ENCODE results near the gene FOCAD.

The FOCAD gene

DNA sequence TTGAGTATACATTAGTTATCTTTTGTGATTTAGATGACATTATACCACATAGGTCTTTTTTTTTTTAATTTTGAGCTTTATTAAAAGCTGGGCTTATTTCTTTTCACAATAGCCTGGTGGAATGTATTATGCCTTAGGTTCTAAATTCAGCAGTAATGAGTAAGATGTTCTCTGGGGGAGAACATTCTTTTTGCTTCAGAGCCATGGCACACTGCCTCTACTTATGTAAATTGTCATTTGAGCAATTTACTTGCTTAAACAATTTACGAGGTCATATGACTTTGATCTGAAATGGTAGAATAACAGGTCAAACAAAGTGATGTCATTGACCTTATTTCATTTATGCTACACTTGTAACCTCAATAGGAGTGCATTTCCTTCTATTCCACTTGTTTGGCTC is 154.2 kb downstream of the FOCAD start:
- intact Hi-C loops (cut with DNase I; ENCODE audit: low total_unique reads), result no loop called here
- TF ChIP-seq, protein P1, sequence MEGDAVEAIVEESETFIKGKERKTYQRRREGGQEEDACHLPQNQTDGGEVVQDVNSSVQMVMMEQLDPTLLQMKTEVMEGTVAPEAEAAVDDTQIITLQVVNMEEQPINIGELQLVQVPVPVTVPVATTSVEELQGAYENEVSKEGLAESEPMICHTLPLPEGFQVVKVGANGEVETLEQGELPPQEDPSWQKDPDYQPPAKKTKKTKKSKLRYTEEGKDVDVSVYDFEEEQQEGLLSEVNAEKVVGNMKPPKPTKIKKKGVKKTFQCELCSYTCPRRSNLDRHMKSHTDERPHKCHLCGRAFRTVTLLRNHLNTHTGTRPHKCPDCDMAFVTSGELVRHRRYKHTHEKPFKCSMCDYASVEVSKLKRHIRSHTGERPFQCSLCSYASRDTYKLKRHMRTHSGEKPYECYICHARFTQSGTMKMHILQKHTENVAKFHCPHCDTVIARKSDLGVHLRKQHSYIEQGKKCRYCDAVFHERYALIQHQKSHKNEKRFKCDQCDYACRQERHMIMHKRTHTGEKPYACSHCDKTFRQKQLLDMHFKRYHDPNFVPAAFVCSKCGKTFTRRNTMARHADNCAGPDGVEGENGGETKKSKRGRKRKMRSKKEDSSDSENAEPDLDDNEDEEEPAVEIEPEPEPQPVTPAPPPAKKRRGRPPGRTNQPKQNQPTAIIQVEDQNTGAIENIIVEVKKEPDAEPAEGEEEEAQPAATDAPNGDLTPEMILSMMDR (IDR thresholded peaks at IDR 0.05), result no peak

DNA sequence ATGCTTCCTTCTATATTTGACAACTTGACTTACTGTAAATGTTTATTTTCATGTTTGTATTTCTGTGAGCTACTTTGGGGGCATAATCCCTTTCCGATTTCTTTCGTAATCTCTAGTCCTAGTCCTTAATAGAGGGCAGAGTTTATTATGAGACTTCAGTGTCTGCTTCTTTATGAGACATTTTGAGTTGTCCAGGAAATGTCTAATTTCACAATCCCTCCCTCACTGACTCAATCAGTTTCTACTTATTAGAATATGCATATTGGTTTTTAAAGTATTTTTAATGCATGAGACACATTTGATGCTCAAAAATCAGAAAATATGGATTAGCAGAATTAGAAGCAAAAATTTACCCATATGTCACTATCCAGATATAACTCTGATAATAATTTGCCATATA is 160.9 kb downstream of the FOCAD start:
- TF ChIP-seq, protein P1 (IDR thresholded peaks at IDR 0.05), result no peak
- H3K4me3 ChIP-seq, result no peak overlapping the region
- H3K27me3 ChIP-seq, result no peaks in the 10 kb centered on the region
- peaks cover 0 to 3% (median 3%) of the 10 kb centered on the region in 3 donors for H3K9me3 ChIP-seq
- H3K36me3 ChIP-seq, result no peaks in the 10 kb centered on the region
- intact Hi-C loops (cut with DNase I; ENCODE audit: low total_unique reads), result no loop called here
- no peaks in the 10 kb centered on the region for H3K4me1 ChIP-seq
- DNase-seq, result no peak
- no peak overlapping the region for H3K27ac ChIP-seq

More for the DNA sequence above, 154.2 kb downstream of the FOCAD start:
- Histone ChIP-seq H3K27ac (no peak overlapping the region), H3K27me3 (no peaks in the 10 kb centered on the region), H3K36me3 (peaks cover 0 to 7% (median 4%) of the 10 kb centered on the region in 3 donors), H3K4me3 (no peak overlapping the region), H3K9me3 (peaks cover 0 to 3% (median 3%) of the 10 kb centered on the region in 3 donors), H3K4me1 (peaks cover 0 to 5% (median 1%) of the 10 kb centered on the region in 4 donors)
- DNase-seq, result no peak

DNA sequence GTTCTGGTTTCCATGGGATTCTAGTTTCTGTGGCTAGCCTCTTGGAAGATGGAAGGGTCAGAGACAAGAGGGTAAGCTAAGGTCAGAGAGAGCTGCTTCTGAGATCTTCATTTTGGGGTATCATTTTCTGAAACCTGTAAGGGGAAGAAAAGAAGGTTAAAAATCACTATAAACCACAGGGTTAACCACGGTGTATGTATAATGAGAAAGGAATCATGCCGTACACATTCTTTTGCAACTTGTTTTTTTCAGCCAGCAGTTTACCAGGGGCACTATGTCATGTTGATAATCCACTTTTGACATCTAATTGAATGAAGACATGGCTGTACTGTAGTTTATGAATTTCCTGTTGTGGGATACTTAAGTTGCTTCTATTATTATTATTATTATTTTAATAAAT is 164.4 kb downstream of the FOCAD start:
- no peaks in the 10 kb centered on the region for H3K36me3 ChIP-seq
- no peak for DNase-seq
- no peaks in the 10 kb centered on the region for H3K4me1 ChIP-seq
- no peaks in the 10 kb centered on the region for H3K9me3 ChIP-seq
- TF ChIP-seq, protein P1 (IDR thresholded peaks at IDR 0.05), result no peak
- H3K4me3 ChIP-seq, result no peak overlapping the region
- H3K27me3 ChIP-seq, result no peaks in the 10 kb centered on the region
- H3K27ac ChIP-seq, result no peak overlapping the region
- intact Hi-C loops (cut with DNase I; ENCODE audit: low total_unique reads), result no loop called here

DNA sequence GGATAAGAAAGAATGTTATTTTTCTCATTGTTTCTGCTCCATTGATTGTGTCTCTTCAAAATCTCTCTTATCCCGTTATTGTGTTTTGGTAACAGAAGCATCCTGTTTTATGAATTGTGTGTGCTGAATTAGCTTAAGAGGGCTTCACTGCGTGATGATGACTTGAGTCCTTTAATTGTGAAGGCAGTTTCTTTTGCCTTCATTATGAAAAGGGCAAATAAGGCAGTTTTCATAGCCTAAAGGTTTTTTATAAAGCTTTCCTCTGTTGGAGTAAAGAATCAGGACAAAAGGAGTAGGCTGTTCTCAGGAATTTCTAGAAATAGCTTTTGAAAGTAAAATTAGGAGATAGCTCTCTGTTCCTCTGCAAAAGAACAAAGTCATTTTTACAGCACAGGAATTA is 169.8 kb downstream of the FOCAD start:
- no peak overlapping the region for H3K27ac ChIP-seq
- TF ChIP-seq, protein P1 (IDR thresholded peaks at IDR 0.05), result no peak
- intact Hi-C loops (cut with DNase I; ENCODE audit: low total_unique reads), result no loop called here
- H3K36me3 ChIP-seq, result no peaks in the 10 kb centered on the region
- no peak for DNase-seq
- H3K27me3 ChIP-seq, result no peaks in the 10 kb centered on the region
- no peaks in the 10 kb centered on the region for H3K4me1 ChIP-seq
- no peak overlapping the region for H3K4me3 ChIP-seq
- H3K9me3 ChIP-seq, result peaks cover 0 to 6% (median 0%) of the 10 kb centered on the region in 3 donors

DNA sequence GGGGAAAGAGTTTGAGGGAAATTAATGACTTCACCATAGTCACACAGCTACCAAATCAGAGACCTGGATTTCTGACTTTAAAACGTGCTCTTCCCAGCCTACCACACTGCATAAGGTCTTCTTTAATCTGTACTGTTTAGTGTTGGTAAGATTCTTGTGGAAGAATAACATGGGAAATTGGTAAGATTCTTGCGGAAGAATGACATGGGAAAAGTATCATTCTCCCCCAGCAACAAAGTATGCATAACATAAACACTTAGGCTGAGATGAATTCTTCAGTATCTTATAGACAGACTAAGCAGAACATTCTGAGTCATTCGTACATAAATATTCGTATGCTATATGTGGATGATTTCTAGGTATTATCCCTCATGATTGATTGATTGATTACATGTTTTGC is 170.4 kb downstream of the FOCAD start:
- TF ChIP-seq, protein P1 (IDR thresholded peaks at IDR 0.05), result no peak
- Histone ChIP-seq H3K9me3 (peaks cover 0 to 6% (median 0%) of the 10 kb centered on the region in 3 donors), H3K4me1 (no peaks in the 10 kb centered on the region), H3K4me3 (no peak overlapping the region), H3K27me3 (no peaks in the 10 kb centered on the region), H3K27ac (no peak overlapping the region), H3K36me3 (no peaks in the 10 kb centered on the region)
- no peak for DNase-seq
- intact Hi-C loops (cut with DNase I; ENCODE audit: low total_unique reads), result no loop called here

DNA sequence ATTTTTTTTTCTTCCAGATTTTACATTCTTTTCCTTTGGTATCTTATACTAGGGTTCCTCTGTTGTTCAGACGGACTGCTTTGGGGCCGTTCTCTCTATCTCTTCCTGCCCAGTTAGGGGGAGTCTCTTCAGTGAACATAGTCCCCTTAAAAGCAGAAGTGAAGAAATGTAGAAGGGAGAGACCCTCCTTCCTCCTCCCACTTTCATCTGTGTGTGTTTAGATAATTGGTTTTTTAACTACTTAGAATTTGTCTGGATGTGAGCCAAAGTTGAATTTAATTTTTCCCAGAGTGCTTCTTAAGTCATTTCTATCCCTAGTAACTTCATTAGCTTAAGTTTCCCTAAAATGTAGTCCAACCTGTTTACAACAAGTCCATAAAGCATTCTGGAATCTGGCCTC is 179.9 kb downstream of the FOCAD start:
- H3K27me3 ChIP-seq, result no peaks in the 10 kb centered on the region
- no peak overlapping the region for H3K27ac ChIP-seq
- no peaks in the 10 kb centered on the region for H3K9me3 ChIP-seq
- intact Hi-C loops (cut with DNase I; ENCODE audit: low total_unique reads), result no loop called here
- TF ChIP-seq, protein P1 (IDR thresholded peaks at IDR 0.05), result no peak
- no peak overlapping the region for H3K4me3 ChIP-seq
- no peak for DNase-seq
- H3K36me3 ChIP-seq, result no peaks in the 10 kb centered on the region
- H3K4me1 ChIP-seq, result no peaks in the 10 kb centered on the region

Measured in tibial artery (tissue), 4 donors.